Testis (tissue), 2 donors: ENCODE results near the gene SDCCAG8.

Experiments used
- POLR2A ChIP-seq: fragments of 450-650 bp; IDR thresholded peaks from one replicate; pipeline ENCODE4 v1.6.1; 2017; ENCODE audit warnings: antibody characterized with exemption, mild to moderate bottlenecking, moderate library complexity
- TF ChIP-seq, protein P1 (sequence below), 3 experiments: fragments of 450-650 bp in 2 of 3; fragments of 200-600 bp in 1 of 3; sonication (generic) in 1 of 3; IDR thresholded peaks; one replicate each; pipeline ENCODE4 v1.5.1; 2016 to 2019; ENCODE audit warnings: antibody characterized with exemption in 3 of 3, mild to moderate bottlenecking in 2 of 3, moderate library complexity in 1 of 3

DNA sequence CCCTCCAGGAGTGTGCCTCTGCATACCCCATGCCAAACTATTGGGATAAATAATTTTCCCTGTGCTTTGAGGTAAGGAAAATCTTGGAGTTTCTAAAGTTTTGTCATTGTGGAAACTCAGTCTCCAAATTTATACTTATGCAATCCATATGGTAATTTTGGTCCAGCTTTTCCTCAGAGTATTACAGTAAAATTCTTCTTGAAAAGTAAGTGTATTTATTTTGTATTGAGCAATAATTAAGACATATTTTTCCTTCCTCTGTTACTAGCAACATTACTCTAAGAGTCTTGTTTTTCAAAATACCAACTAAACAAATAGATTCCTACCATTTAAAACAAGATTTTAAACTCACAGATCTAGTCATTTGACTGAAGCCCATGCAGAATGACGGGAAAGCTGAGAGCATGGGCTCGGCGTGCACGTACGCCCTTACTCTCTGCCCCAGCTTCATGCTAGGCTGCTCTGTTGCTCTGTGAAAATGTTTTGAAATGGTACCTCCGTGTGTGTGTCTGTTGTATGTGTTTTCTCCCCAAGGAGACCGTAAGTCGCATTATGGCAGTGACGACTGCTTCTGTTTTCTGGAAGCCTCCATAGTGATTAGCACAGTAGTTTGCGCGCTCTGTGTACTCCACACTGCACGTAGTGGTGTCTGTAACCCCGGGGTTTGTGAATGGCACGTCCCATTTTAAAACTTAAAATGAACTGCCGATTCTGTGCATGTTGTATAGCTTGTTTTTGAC, 165.3 kb downstream of the SDCCAG8 start:
- TF ChIP-seq, protein P1, sequence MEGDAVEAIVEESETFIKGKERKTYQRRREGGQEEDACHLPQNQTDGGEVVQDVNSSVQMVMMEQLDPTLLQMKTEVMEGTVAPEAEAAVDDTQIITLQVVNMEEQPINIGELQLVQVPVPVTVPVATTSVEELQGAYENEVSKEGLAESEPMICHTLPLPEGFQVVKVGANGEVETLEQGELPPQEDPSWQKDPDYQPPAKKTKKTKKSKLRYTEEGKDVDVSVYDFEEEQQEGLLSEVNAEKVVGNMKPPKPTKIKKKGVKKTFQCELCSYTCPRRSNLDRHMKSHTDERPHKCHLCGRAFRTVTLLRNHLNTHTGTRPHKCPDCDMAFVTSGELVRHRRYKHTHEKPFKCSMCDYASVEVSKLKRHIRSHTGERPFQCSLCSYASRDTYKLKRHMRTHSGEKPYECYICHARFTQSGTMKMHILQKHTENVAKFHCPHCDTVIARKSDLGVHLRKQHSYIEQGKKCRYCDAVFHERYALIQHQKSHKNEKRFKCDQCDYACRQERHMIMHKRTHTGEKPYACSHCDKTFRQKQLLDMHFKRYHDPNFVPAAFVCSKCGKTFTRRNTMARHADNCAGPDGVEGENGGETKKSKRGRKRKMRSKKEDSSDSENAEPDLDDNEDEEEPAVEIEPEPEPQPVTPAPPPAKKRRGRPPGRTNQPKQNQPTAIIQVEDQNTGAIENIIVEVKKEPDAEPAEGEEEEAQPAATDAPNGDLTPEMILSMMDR (IDR thresholded peaks at IDR 0.05) = no peak
- no peak for TF ChIP-seq POLR2A
